ENCODE data around the gene ME1.

DNA sequence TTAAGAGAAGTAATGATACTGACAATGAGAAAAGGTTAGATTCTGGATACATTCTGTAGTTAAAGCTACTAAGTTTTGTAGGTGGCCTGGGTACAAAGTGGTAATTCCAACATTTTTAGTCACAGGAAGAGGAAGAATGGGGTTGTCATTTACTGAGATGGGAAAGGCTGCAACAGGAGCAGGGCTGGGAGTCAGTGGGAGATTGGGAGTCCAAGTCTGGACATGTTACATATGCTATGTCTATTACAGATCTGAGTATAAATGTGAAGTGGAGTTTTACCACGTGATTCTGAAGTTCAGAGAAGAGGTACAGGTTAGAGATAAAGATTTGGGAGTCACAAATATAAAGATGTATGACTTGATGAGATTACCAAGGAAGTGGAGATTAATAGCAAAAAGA, 121.5 kb downstream of the ME1 start:
- TF ChIP-seq, protein P1, sequence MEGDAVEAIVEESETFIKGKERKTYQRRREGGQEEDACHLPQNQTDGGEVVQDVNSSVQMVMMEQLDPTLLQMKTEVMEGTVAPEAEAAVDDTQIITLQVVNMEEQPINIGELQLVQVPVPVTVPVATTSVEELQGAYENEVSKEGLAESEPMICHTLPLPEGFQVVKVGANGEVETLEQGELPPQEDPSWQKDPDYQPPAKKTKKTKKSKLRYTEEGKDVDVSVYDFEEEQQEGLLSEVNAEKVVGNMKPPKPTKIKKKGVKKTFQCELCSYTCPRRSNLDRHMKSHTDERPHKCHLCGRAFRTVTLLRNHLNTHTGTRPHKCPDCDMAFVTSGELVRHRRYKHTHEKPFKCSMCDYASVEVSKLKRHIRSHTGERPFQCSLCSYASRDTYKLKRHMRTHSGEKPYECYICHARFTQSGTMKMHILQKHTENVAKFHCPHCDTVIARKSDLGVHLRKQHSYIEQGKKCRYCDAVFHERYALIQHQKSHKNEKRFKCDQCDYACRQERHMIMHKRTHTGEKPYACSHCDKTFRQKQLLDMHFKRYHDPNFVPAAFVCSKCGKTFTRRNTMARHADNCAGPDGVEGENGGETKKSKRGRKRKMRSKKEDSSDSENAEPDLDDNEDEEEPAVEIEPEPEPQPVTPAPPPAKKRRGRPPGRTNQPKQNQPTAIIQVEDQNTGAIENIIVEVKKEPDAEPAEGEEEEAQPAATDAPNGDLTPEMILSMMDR (IDR thresholded peaks at IDR 0.05): no peak
- TF ChIP-seq, protein P2, sequence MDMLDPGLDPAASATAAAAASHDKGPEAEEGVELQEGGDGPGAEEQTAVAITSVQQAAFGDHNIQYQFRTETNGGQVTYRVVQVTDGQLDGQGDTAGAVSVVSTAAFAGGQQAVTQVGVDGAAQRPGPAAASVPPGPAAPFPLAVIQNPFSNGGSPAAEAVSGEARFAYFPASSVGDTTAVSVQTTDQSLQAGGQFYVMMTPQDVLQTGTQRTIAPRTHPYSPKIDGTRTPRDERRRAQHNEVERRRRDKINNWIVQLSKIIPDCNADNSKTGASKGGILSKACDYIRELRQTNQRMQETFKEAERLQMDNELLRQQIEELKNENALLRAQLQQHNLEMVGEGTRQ (CRISPR knock-in tag; IDR thresholded peaks at IDR 0.05): no peak
- no peak for TF ChIP-seq ESRRA (CRISPR knock-in tag; IDR thresholded peaks at IDR 0.05; ENCODE audit: borderline replicate concordance)
- TF ChIP-seq, protein P3, sequence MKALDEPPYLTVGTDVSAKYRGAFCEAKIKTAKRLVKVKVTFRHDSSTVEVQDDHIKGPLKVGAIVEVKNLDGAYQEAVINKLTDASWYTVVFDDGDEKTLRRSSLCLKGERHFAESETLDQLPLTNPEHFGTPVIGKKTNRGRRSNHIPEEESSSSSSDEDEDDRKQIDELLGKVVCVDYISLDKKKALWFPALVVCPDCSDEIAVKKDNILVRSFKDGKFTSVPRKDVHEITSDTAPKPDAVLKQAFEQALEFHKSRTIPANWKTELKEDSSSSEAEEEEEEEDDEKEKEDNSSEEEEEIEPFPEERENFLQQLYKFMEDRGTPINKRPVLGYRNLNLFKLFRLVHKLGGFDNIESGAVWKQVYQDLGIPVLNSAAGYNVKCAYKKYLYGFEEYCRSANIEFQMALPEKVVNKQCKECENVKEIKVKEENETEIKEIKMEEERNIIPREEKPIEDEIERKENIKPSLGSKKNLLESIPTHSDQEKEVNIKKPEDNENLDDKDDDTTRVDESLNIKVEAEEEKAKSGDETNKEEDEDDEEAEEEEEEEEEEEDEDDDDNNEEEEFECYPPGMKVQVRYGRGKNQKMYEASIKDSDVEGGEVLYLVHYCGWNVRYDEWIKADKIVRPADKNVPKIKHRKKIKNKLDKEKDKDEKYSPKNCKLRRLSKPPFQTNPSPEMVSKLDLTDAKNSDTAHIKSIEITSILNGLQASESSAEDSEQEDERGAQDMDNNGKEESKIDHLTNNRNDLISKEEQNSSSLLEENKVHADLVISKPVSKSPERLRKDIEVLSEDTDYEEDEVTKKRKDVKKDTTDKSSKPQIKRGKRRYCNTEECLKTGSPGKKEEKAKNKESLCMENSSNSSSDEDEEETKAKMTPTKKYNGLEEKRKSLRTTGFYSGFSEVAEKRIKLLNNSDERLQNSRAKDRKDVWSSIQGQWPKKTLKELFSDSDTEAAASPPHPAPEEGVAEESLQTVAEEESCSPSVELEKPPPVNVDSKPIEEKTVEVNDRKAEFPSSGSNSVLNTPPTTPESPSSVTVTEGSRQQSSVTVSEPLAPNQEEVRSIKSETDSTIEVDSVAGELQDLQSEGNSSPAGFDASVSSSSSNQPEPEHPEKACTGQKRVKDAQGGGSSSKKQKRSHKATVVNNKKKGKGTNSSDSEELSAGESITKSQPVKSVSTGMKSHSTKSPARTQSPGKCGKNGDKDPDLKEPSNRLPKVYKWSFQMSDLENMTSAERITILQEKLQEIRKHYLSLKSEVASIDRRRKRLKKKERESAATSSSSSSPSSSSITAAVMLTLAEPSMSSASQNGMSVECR (CRISPR knock-in tag; IDR thresholded peaks at IDR 0.05; ENCODE audit: borderline replicate concordance): no peak
- TF ChIP-seq, protein P4, sequence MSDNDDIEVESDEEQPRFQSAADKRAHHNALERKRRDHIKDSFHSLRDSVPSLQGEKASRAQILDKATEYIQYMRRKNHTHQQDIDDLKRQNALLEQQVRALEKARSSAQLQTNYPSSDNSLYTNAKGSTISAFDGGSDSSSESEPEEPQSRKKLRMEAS (CRISPR knock-in tag; IDR thresholded peaks at IDR 0.05): no peak
- TF ChIP-seq, protein P5, sequence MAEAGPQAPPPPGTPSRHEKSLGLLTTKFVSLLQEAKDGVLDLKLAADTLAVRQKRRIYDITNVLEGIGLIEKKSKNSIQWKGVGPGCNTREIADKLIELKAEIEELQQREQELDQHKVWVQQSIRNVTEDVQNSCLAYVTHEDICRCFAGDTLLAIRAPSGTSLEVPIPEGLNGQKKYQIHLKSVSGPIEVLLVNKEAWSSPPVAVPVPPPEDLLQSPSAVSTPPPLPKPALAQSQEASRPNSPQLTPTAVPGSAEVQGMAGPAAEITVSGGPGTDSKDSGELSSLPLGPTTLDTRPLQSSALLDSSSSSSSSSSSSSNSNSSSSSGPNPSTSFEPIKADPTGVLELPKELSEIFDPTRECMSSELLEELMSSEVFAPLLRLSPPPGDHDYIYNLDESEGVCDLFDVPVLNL (CRISPR knock-in tag; IDR thresholded peaks at IDR 0.05; ENCODE audit: borderline replicate concordance, low read depth): no peak
- TF ChIP-seq CREB1 (CRISPR knock-in tag; IDR thresholded peaks at IDR 0.05): no peak
- no peak for TF ChIP-seq ZNF317 (CRISPR knock-in tag; IDR thresholded peaks at IDR 0.05; ENCODE audit: borderline replicate concordance, low read depth)
- TF ChIP-seq SMAD3 (CRISPR knock-in tag; IDR thresholded peaks at IDR 0.05; ENCODE audit: borderline replicate concordance): no peak
- no peak for TF ChIP-seq SP1 (CRISPR knock-in tag; conservative IDR thresholded peaks at IDR 0.05)
